ENCODE measurements around the gene ARPC1B. TPM values are rescaled to one million over a fixed set of nuclear protein-coding genes. Genes with fewer than 3 reads are reported as not detected.
"Not testable (repeated sequence)": the region's sequence is repeated elsewhere in the genome, so short reads cannot be mapped to it uniquely, and the experiment has no call there.

ARPC1B gene
- total RNA-seq = 100 to 1,000 TPM; 108 to 176 (median 169) TPM

DNA sequence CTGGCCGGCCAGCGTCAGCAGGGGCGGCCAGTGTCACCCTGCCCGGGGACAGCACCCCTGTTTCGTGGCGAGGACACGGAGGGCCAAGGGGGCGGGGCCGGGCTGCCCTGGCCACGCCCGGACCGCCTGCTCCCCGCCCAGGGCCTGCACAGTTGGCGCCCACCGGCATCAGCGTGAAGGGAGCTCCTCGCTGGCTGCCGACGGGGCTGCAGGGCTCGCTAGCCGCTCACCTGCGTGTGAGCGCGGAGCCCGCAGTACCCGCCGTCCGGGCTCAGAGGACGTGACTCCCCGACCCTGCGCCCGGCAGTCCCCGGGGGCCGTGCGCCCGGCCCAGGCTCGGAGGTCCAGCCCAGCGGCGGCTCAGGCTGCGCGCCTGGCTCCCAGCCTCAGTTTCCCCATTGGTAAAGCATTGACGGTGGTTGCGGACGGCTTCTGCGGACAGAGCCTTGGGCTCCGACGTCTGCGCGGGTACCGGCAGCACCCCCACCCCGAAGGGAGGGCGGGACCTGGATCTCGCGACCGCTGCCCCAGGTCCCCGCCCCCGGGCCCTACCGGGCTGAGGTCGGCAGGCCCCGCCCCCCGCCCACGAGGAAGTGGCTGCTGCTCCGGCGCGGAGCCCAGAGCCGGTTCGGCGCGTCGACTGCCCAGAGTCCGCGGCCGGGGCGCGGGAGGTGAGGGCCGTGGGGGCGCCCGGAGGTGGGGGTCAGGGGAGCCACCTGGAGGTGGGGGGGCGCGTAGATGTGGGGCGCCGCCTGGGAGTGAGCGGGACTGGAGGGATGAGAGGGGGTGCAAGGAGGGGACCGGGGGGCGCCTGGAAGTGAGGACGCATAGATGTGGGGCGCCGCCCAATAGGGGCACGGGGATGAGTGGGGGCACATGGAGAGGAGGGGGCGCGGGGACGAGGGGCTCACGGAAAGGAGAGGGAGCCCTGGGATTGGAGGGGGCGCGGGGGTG is at the start of gene ARPC1B:
TSS of gene ARPC1B (plus strand) at position 620 of the 954 bp plus-strand sequence. CDS start 10,985 bp downstream, outside the sequence.
- Histone ChIP-seq H3K27me3 (no peaks in the 10 kb centered on the region), H3K9me3 (no peaks in the 10 kb centered on the region), H3K36me3 (no peaks in the 10 kb centered on the region), H3K27ac (peak within 1 kb of the TSS; percentile 78 to 94), H3K4me3 (peak within 1 kb of the TSS; percentile 94 to 99 (median 97)), H3K4me1 (no peaks in the 10 kb centered on the region)
- peak in 1 of 3 donors; percentile 52 for TF ChIP-seq POLR2AphosphoS5 (IDR thresholded peaks at IDR 0.05)
- peak; percentile 31 for TF ChIP-seq POLR2A (IDR thresholded peaks at IDR 0.05)
- TF ChIP-seq, protein P1, sequence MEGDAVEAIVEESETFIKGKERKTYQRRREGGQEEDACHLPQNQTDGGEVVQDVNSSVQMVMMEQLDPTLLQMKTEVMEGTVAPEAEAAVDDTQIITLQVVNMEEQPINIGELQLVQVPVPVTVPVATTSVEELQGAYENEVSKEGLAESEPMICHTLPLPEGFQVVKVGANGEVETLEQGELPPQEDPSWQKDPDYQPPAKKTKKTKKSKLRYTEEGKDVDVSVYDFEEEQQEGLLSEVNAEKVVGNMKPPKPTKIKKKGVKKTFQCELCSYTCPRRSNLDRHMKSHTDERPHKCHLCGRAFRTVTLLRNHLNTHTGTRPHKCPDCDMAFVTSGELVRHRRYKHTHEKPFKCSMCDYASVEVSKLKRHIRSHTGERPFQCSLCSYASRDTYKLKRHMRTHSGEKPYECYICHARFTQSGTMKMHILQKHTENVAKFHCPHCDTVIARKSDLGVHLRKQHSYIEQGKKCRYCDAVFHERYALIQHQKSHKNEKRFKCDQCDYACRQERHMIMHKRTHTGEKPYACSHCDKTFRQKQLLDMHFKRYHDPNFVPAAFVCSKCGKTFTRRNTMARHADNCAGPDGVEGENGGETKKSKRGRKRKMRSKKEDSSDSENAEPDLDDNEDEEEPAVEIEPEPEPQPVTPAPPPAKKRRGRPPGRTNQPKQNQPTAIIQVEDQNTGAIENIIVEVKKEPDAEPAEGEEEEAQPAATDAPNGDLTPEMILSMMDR (IDR thresholded peaks at IDR 0.05) = no peak
- intact Hi-C loops (cut with DNase I; ENCODE audit: low total_unique reads) = no loop called here
- peak; percentile 58 to 65 for DNase-seq (ENCODE audit: low spot score in 2 of 2)

DNA sequence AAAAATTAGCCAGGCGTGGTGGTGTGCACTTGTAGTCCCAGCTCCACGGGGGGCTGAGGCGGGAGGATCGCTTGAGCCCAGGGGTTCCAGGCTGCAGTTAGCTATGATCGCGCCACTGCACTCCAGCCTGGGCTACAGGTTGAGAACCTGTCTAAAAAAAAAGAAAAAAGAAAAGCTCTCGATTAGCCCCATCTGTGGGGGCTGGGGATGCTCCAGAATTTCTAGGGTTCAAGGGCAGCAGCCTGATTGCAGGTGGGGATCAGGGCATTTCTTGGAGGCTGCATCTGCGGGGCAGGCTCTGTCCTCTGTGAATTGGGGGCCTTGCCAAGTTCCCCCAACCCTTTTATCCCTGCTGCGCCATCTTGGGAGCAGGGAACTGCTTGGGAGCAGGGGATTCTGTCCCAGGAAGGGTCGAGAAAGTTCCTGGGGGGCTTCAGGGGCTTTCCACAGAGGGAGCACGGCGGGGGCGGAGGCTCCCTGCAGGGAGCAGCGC is 49.5 kb upstream of the ARPC1B start:
- Histone ChIP-seq H3K27ac (peak overlapping the region; percentile 81 to 86), H3K4me1 (peaks cover 0 to 8% of the 10 kb centered on the region in 2 donors), H3K36me3 (no peaks in the 10 kb centered on the region), H3K27me3 (no peaks in the 10 kb centered on the region), H3K4me3 (peak overlapping the region; percentile 82 to 100 (median 99)), H3K9me3 (no peaks in the 10 kb centered on the region)
- intact Hi-C loops (cut with DNase I; ENCODE audit: low total_unique reads) = no loop called here
- DNase-seq (ENCODE audit: low spot score in 2 of 2) = no peak
- TF ChIP-seq POLR2A (IDR thresholded peaks at IDR 0.05) (no peak), POLR2AphosphoS5 (IDR thresholded peaks at IDR 0.05) (no peak)
- TF ChIP-seq, protein P1 (IDR thresholded peaks at IDR 0.05) = no peak

DNA sequence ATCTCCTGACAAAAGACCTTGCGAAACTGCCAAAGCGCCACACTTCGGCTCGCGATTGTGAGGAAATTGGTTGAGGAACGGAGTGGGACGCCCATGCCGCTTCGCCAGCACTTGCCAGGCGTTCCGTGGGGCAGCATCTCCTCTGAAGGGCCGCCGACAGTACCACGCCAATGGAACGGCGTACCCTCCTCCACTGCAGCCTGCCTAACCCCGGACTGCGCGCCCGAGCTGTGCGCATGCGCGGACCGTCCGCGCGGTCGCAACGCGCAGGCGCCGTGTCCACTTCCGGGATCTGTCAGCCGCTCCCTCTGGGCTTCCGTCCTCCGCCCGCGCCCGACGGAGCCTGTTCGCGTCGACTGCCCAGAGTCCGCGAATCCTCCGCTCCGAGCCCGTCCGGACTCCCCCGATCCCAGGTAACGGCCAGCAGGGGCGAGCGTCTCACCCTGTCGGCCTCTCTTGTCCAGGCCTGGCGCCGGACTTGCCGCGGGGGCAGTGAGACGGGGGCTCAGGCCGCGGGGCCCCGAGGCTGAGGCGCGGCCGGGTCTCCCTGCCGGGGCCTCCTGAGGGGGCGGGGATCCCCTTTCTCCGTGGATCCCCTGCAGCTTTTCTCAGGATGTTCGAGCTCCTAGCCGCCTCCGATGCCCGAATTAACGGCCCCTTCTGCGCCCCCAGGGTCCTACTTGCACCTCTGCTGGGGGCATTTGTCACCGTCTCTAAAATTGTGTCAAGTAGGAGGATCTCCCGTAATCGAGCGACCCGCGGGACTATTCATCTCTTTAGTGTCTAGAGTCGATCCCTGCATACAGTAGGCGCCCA is 48.7 kb upstream of the ARPC1B start, which contains the start of gene ARPC1A:
TSS of gene ARPC1A (plus strand) at position 307 of the 816 bp plus-strand sequence. CDS start 7,456 bp downstream, outside the sequence.
- peak; percentile 85 to 92 for DNase-seq (ENCODE audit: low spot score in 2 of 2)
- Histone ChIP-seq H3K4me1 (peaks cover 0 to 8% of the 10 kb centered on the region in 2 donors), H3K4me3 (peak within 1 kb of the TSS; percentile 82 to 100 (median 99)), H3K36me3 (no peaks in the 10 kb centered on the region), H3K27me3 (no peaks in the 10 kb centered on the region), H3K27ac (peak within 1 kb of the TSS; percentile 81 to 86), H3K9me3 (no peaks in the 10 kb centered on the region)
- TF ChIP-seq, protein P1 (IDR thresholded peaks at IDR 0.05) = peak in 2 of 3 donors; percentile 15 to 30
- TF ChIP-seq POLR2A (IDR thresholded peaks at IDR 0.05) (peak; percentile 69), POLR2AphosphoS5 (IDR thresholded peaks at IDR 0.05) (peak; percentile 76 to 89 (median 86))
- intact Hi-C loops (cut with DNase I; ENCODE audit: low total_unique reads) = no loop called here

DNA sequence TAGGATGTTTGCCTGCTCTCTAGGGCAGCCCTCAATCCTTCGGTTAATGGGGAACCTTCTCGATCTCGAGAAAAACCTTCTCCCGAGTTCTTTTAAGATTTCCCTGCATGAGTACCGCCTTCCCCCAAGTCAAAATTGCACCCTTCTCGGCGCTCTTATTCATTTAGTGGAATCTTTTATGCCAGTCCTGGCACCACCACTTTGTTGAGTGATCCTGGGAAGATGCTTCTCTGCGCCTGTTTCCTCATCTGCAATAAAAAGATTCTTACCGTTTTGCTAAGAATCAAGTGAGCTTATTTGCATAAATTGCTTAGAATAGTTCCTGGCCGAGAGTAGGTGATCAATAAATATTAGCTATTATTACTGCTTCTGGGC is 48.1 kb upstream of the ARPC1B start:
- DNase-seq (ENCODE audit: low spot score in 2 of 2) = no peak
- Histone ChIP-seq H3K27ac (peak overlapping the region; percentile 81 to 86), H3K9me3 (no peaks in the 10 kb centered on the region), H3K36me3 (no peaks in the 10 kb centered on the region), H3K4me3 (peak overlapping the region; percentile 82 to 100 (median 99)), H3K4me1 (peaks cover 0 to 8% of the 10 kb centered on the region in 2 donors), H3K27me3 (no peaks in the 10 kb centered on the region)
- intact Hi-C loops (cut with DNase I; ENCODE audit: low total_unique reads) = no loop called here
- TF ChIP-seq, protein P1 (IDR thresholded peaks at IDR 0.05) = no peak
- no peak for TF ChIP-seq POLR2A (IDR thresholded peaks at IDR 0.05)
- no peak for TF ChIP-seq POLR2AphosphoS5 (IDR thresholded peaks at IDR 0.05)

DNA sequence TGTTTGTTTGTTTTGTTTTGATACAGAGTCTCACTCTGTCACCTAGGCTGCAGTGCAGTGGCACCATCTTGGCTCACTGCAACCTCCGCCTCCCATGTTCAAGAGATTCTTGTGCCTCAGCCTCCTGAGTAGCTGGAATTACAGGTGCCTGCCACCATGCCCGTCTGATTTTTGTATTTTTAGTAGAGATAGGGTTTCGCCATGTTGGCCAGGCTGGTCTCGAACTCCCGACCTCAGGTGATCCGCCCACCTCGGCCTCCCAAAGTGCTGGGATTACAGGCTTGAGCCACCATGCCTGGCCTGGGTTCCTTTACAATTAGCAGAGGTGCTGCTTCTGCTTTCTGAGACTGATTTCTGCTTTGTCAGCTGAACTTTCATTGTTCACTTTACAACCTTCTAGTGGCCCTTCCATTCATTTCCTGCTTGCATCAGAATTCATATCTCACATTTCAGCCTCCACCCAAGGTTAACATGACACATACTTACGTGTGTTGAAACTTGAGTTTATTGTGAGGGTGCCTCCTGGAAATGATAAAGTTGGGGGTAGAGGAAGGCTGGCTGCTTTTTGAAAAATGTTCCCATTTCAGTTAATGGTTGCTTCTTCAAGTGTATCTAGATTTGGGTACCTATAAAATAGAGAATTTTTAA is 44.1 kb upstream of the ARPC1B start:
- DNase-seq (ENCODE audit: low spot score in 2 of 2); H3K27ac ChIP-seq; H3K27me3 ChIP-seq; H3K9me3 ChIP-seq; H3K36me3 ChIP-seq; H3K4me1 ChIP-seq; H3K4me3 ChIP-seq; intact Hi-C loops (cut with DNase I; ENCODE audit: low total_unique reads): not testable (repeated sequence)
